HCT116 (cell line): ENCODE data around the gene NAA40. TPM values are rescaled to one million over a fixed set of nuclear protein-coding genes. Genes with fewer than 3 reads are reported as not detected.
A peak's percentile ranks its signal among the peaks of the same experiment; 100 is the strongest.

Experiments
- ATAC-seq: fragments of 200-7000 bp; cut with Tn5 transposase; 2 replicates; pipeline ENCODE4 v1.9.1; 2020; ENCODE audit warnings: mild to moderate bottlenecking, moderate library complexity
- BruUV-seq: library from RNA; stranded (reverse); fragments of 400-500 nt; replicated peaks from 2 replicates; lab custom pipeline; 2021; lab: Mats Ljungman, UMichigan
- CTCF ChIA-PET: fragments of 300-600 bp; sonication (Branson Sonifier 250); formaldehyde crosslinking; loops from one replicate; lab custom pipeline; 2021; ENCODE audit warnings: antibody characterized with exemption; lab: Charles Lee
- POLR2A ChIA-PET: fragments of 300-600, 350-600 bp; sonication (Branson Sonifier 250); formaldehyde crosslinking; loops from one replicate; lab custom pipeline; 2021; ENCODE audit warnings: antibody characterized with exemption; lab: Charles Lee
- RAD21 ChIA-PET, 2 experiments: fragments of 300-600 bp; sonication (Branson Sonifier 250); formaldehyde crosslinking; loops; one replicate each; lab custom pipeline; 2023; ENCODE audit warnings: low total read pairs in 2 of 2; ENCODE audit not compliant: uncharacterized antibody in 2 of 2, unreplicated experiment in 2 of 2, low non-redundant PET in 1 of 2; lab: Charles Lee
- DNase-seq: peaks from one replicate; pipeline ENCODE4 v3.0.0-alpha.2; 2010; ENCODE audit warnings: low read depth, low spot score
- H2AFZ ChIP-seq: fragments of 200-600 bp; shearing (Covaris generic), sonication (generic); 2 replicates; pipeline ENCODE4 v1.6.1; 2017; ENCODE audit warnings: low read depth, mixed run types, mixed read lengths, antibody characterized with exemption, low read length; ENCODE audit not compliant: poor library complexity, severe bottlenecking
- H3K27ac ChIP-seq: 2 replicates; pipeline ENCODE4 v1.5.1; 2012; ENCODE audit warnings: low read depth, low read length
- H3K27me3 ChIP-seq: fragments of 200-600 bp; sonication (generic); 2 replicates; pipeline ENCODE4 v1.6.1; 2016; ENCODE audit warnings: mixed run types, low read length, mixed read lengths; ENCODE audit not compliant: insufficient read depth
- H3K36me3 ChIP-seq, 2 experiments: fragments of 200-500 bp in 1 of 2; fragments of 200-600 bp in 1 of 2; sonication (Bioruptor generic) in 1 of 2; sonication (generic) in 1 of 2; 2 replicates each; pipeline versions ENCODE4 v1.5.1 to v1.6.1; 2014 to 2016; ENCODE audit warnings: low read length in 2 of 2, inconsistent platforms in 1 of 2, mixed read lengths in 1 of 2, mixed run types in 1 of 2; ENCODE audit not compliant: insufficient read depth in 2 of 2, control insufficient read depth in 1 of 2
- H3K4me1 ChIP-seq, 2 experiments: fragments of 200-600 bp in 1 of 2; sonication (generic) in 1 of 2; 2 replicates each; pipeline versions ENCODE4 v1.5.1 to v1.6.1; 2012 to 2017; ENCODE audit warnings: low read length in 2 of 2, inconsistent platforms in 1 of 2, mild to moderate bottlenecking in 1 of 2, mixed read lengths in 1 of 2, mixed run types in 1 of 2, moderate library complexity in 1 of 2; ENCODE audit not compliant: insufficient read depth in 2 of 2, control insufficient read depth in 1 of 2
- H3K4me2 ChIP-seq: fragments of 200-600 bp; sonication (generic); 2 replicates; pipeline ENCODE4 v1.6.1; 2017; ENCODE audit warnings: mixed run types, low read length, mixed read lengths
- H3K4me3 ChIP-seq, 2 experiments: fragments of 200-600 bp in 1 of 2; sonication (generic) in 1 of 2; replicated peaks in 1 of 2; 2 replicates each; pipeline ENCODE4 v1.5.1; 2011 to 2016; ENCODE audit warnings: low read length in 2 of 2, control low read depth in 1 of 2, low read depth in 1 of 2, mild to moderate bottlenecking in 1 of 2, mixed read lengths in 1 of 2, mixed run types in 1 of 2
- H3K79me2 ChIP-seq: fragments of 200-600 bp; sonication (generic); 2 replicates; pipeline ENCODE4 v1.6.1; 2017; ENCODE audit warnings: mild to moderate bottlenecking, mixed run types, low read length, moderate library complexity, mixed read lengths; ENCODE audit not compliant: insufficient read depth
- H3K9ac ChIP-seq: fragments of 200-600 bp; sonication (generic); 2 replicates; pipeline ENCODE4 v1.6.1; 2016; ENCODE audit warnings: low read length, mixed read lengths
- H3K9me2 ChIP-seq: fragments of 200-600 bp; sonication (generic), shearing (Covaris generic); 2 replicates; pipeline ENCODE4 v1.6.1; 2017; ENCODE audit warnings: mixed run types, mild to moderate bottlenecking, moderate library complexity; ENCODE audit not compliant: insufficient read depth
- H3K9me3 ChIP-seq, 2 experiments: fragments of 200-500 bp in 1 of 2; fragments of 200-600 bp in 1 of 2; sonication (Bioruptor generic) in 1 of 2; sonication (generic) in 1 of 2; 2 replicates each; pipeline ENCODE4 v1.6.1; 2014 to 2017; ENCODE audit warnings: low read length in 2 of 2, mixed read lengths in 2 of 2, inconsistent platforms in 1 of 2, low read depth in 1 of 2, mild to moderate bottlenecking in 1 of 2, mixed run types in 1 of 2, moderate library complexity in 1 of 2; ENCODE audit not compliant: control insufficient read depth in 1 of 2, insufficient read depth in 1 of 2
- H4K20me1 ChIP-seq: fragments of 200-600 bp; sonication (generic), shearing (Covaris generic); 2 replicates; pipeline ENCODE4 v1.6.1; 2017; ENCODE audit warnings: mixed run types, mild to moderate bottlenecking, moderate library complexity; ENCODE audit not compliant: insufficient read depth
- ATF3 ChIP-seq: IDR thresholded peaks from 2 replicates; pipeline ENCODE4 v1.6.1; 2012
- CBX3 ChIP-seq: IDR thresholded peaks from 2 replicates; pipeline ENCODE4 v1.6.1; 2012; ENCODE audit warnings: low read depth
- CEBPB ChIP-seq: IDR thresholded peaks from 2 replicates; pipeline ENCODE4 v1.6.1; 2012; ENCODE audit warnings: low read depth
- EGR1 ChIP-seq: IDR thresholded peaks from 2 replicates; pipeline ENCODE4 v1.6.1; 2012; ENCODE audit warnings: low read depth
- ELF1 ChIP-seq: IDR thresholded peaks from 2 replicates; pipeline ENCODE4 v1.6.1; 2012; ENCODE audit warnings: low read depth, borderline replicate concordance
- EZH2 ChIP-seq: fragments of 200-600 bp; sonication (generic); IDR thresholded peaks from 2 replicates; pipeline ENCODE4 v1.6.1; 2017; ENCODE audit warnings: antibody characterized with exemption, mixed run types
- EZH2phosphoT487 ChIP-seq: fragments of 200-600 bp; IDR thresholded peaks from 2 replicates; pipeline ENCODE4 v1.6.1; 2018; ENCODE audit warnings: antibody characterized with exemption, borderline replicate concordance
- FOSL1 ChIP-seq: IDR thresholded peaks from 2 replicates; pipeline ENCODE4 v1.6.1; 2012; ENCODE audit warnings: low read depth
- POLR2A ChIP-seq: IDR thresholded peaks from 2 replicates; pipeline ENCODE4 v1.7.0; 2011; ENCODE audit warnings: borderline replicate concordance; ENCODE audit not compliant: insufficient read depth, insufficient read length; ENCODE audit errors: extremely low read depth
- POLR2AphosphoS5 ChIP-seq: IDR thresholded peaks from 2 replicates; pipeline ENCODE4 v1.6.1; 2011; ENCODE audit warnings: mild to moderate bottlenecking, low read depth, low read length, moderate library complexity
- REST ChIP-seq: IDR thresholded peaks from 2 replicates; pipeline ENCODE4 v1.6.1; 2012; ENCODE audit warnings: low read depth
- SP1 ChIP-seq: IDR thresholded peaks from 2 replicates; pipeline ENCODE4 v1.6.1; 2012; ENCODE audit warnings: low read depth
- SRF ChIP-seq: IDR thresholded peaks from 2 replicates; pipeline ENCODE4 v1.6.1; 2012; ENCODE audit warnings: low read depth
- TCF7L2 ChIP-seq: IDR thresholded peaks from 2 replicates; pipeline ENCODE4 v1.7.0; 2011; ENCODE audit warnings: borderline replicate concordance, inconsistent platforms; ENCODE audit not compliant: insufficient read depth, insufficient read length; ENCODE audit errors: extremely low read depth
- YY1 ChIP-seq: IDR thresholded peaks from 2 replicates; pipeline ENCODE4 v1.6.1; 2011; ENCODE audit warnings: low read length, low read depth, moderate library complexity, mild to moderate bottlenecking; ENCODE audit not compliant: insufficient replicate concordance; ENCODE audit errors: extremely low read depth
- ZBTB33 ChIP-seq: IDR thresholded peaks from 2 replicates; pipeline ENCODE4 v1.6.1; 2011; ENCODE audit warnings: mild to moderate bottlenecking, low read length, moderate library complexity; ENCODE audit not compliant: insufficient replicate concordance; ENCODE audit errors: extremely low read depth
- ZFX ChIP-seq: fragments of 450-650 bp; IDR thresholded peaks from 2 replicates; pipeline ENCODE4 v1.6.1; 2017
- ZNF274 ChIP-seq: fragments of 200-500 bp; sonication (Bioruptor generic); IDR thresholded peaks from 2 replicates; pipeline ENCODE4 v1.6.1; 2014; ENCODE audit warnings: mild to moderate bottlenecking, low read depth, low read length, inconsistent platforms
- intact Hi-C: fragments of 100-400 bp; cut with micrococcal nuclease; formaldehyde crosslinking; loops from 2 replicates; pipeline ENCODE4 v1.10.0; 2022
- total RNA-seq: library from RNA; stranded (reverse); gene quantifications from one replicate; pipeline ENCODE4 v1.2.1, GENCODE V29; 2021; ENCODE audit not compliant: unreplicated experiment

Gene NAA40
- total RNA-seq, 1 experiment from 2014 or later = 25.3 TPM

GRCh38 chr11:64005691-64006090 lies 66.9 kb downstream of the NAA40 start (continued):
- TF ChIP-seq ZBTB33 = no peak

- Histone ChIP-seq H2AFZ (no peak overlapping the region), H3K4me1 (peaks cover 18 to 37% of the 10 kb centered on the region in 2 experiments), H3K9me3 (peaks cover 0 to 9% of the 10 kb centered on the region in 2 experiments; a peak in 1 of 4 replicates), H3K79me2 (0 out of 2 replicates have a peak, but pooled peaks cover 3% of the 10 kb centered on the region), H3K36me3 (peaks cover 0 to 6% of the 10 kb centered on the region in 2 experiments; a peak in 1 of 4 replicates), H3K27ac (peak overlapping the region; percentile 77), H3K9me2 (no peaks in the 10 kb centered on the region), H3K4me2 (peak overlapping the region; percentile 89), H3K4me3 (0 out of 4 replicates have a peak overlapping the region, but pooled peaks of 1 of the 2 experiments have one; percentile 58), H3K9ac (peak overlapping the region; percentile 65), H4K20me1 (no peaks in the 10 kb centered on the region), H3K27me3 (no peaks in the 10 kb centered on the region)
- POLR2A ChIA-PET = no interaction called here
- intact Hi-C loops = loop anchor here (10.0 kb wide), 1 partner anchor 138 kb away; no protein-coding TSS in a partner anchor
- RAD21 ChIA-PET = no interaction called here
- BruUV-seq = no TSS peak
- ATAC-seq (no peak), DNase-seq (no peak)
- CTCF ChIA-PET = no interaction called here
- TF ChIP-seq EZH2 = no peak
- no peak for TF ChIP-seq REST
- no peak for TF ChIP-seq ZNF274
- no peak for TF ChIP-seq YY1
- no peak for TF ChIP-seq ATF3
- TF ChIP-seq ZFX = no peak
- TF ChIP-seq ELF1 = no peak
- TF ChIP-seq CBX3 = no peak
- no peak for TF ChIP-seq EGR1
- no peak for TF ChIP-seq POLR2A
- TF ChIP-seq SP1 = no peak
- no peak for TF ChIP-seq FOSL1
- no peak for TF ChIP-seq SRF
- TF ChIP-seq TCF7L2 = no peak
- no peak for TF ChIP-seq EZH2phosphoT487
- TF ChIP-seq POLR2AphosphoS5 = no peak
- TF ChIP-seq CEBPB = no peak
Measured at GRCh38 chr11:64006398-64006797, 67.6 kb downstream of the NAA40 start.
